HG03196 (cell line): ENCODE results near the gene DMRT3.
"Not testable (repeated sequence)": the region's sequence is repeated elsewhere in the genome, so short reads cannot be mapped to it uniquely, and the experiment has no call there.

Experiments
- ATAC-seq: cut with Tn5 transposase; IDR thresholded peaks from one replicate; pipeline ENCODE4 v1.9.1; 2021; ENCODE audit not compliant: unreplicated experiment

DMRT3 gene

GRCh38 chr9:998299-999110, 22.1 kb downstream of the DMRT3 start:
- ATAC-seq, result not testable (repeated sequence)

- ATAC-seq, result no peak
These were observed 25.4 kb downstream of the DMRT3 start for GRCh38 chr9:1001838-1002237.

- no peak for ATAC-seq
These were observed 26.2 kb downstream of the DMRT3 start for GRCh38 chr9:1002678-1003077.

GRCh38 chr9:1005043-1005667, 28.7 kb downstream of the DMRT3 start:
- no peak for ATAC-seq

- ATAC-seq, result no peak
These were observed 30.9 kb downstream of the DMRT3 start for GRCh38 chr9:1007312-1007711.

- ATAC-seq, result no peak
These were observed 31.8 kb downstream of the DMRT3 start for GRCh38 chr9:1008216-1008615.

GRCh38 chr9:1009101-1009707, 32.7 kb downstream of the DMRT3 start:
- ATAC-seq, result peak; percentile 85

GRCh38 chr9:1013021-1013420, 36.6 kb downstream of the DMRT3 start:
- ATAC-seq, result no peak

GRCh38 chr9:1014225-1014624, 37.8 kb downstream of the DMRT3 start:
- no peak for ATAC-seq

- no peak for ATAC-seq
These were observed 38.2 kb downstream of the DMRT3 start for GRCh38 chr9:1014640-1015039.

GRCh38 chr9:1018121-1018520, 41.7 kb downstream of the DMRT3 start:
- no peak for ATAC-seq

GRCh38 chr9:1024112-1024511, 47.7 kb downstream of the DMRT3 start:
- ATAC-seq, result no peak

GRCh38 chr9:1025131-1025530, 48.7 kb downstream of the DMRT3 start:
- ATAC-seq, result no peak

- ATAC-seq, result no peak
These were observed 49.8 kb downstream of the DMRT3 start for GRCh38 chr9:1026219-1026618.

- no peak for ATAC-seq
These were observed 52.2 kb downstream of the DMRT3 start for GRCh38 chr9:1028501-1029190.

GRCh38 chr9:1031951-1032601, 55.6 kb downstream of the DMRT3 start:
- ATAC-seq, result no peak

- ATAC-seq, result no peak
These were observed 57.8 kb downstream of the DMRT3 start for GRCh38 chr9:1034271-1034670.

- ATAC-seq, result no peak
These were observed 63.1 kb downstream of the DMRT3 start for GRCh38 chr9:1039589-1039988.
